Loucy (cell line): ENCODE results near the gene YOD1.

Source experiments
- CTCF ChIP-seq: fragments of 200-600 bp; sonication (generic); conservative IDR thresholded peaks from 2 replicates; pipeline ENCODE4 v1.5.1; 2014; ENCODE audit warnings: mild to moderate bottlenecking, antibody characterized with exemption, low read length
- EZH2phosphoT487 ChIP-seq: fragments of 200-600 bp; IDR thresholded peaks from 2 replicates; pipeline ENCODE4 v1.6.1; 2018; ENCODE audit warnings: antibody characterized with exemption, mild to moderate bottlenecking, moderate library complexity, borderline replicate concordance

DNA sequence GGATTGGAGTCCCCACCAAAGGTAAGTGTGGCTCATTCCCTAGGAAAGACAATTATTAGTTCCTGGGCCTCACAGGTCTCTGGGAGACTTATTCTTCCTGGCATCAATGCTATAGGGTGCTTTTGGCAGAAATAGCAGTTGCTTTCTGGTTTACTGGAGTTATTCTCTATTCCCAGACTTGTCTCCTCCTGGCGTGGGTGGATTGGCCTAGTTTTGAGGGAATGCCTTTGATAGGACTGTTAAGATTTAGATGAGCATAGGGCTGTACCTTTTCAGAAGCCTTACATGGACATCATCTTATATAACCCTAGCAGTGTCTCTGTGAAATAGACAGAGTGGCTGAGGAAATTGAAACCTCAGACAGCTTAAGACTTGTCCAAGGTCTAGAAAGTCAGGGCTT lies 11.1 kb upstream of the YOD1 start:
- TF ChIP-seq CTCF (no peak), EZH2phosphoT487 (no peak)
